ENCODE results near the gene STAT5A. TPM values are rescaled to one million over a fixed set of nuclear protein-coding genes. Genes with fewer than 3 reads are reported as not detected.
A peak's percentile ranks its signal among the peaks of the same experiment; 100 is the strongest.

Gene STAT5A
- total and polyA plus RNA-seq, 9 of the 15 experiments (the other 6 are each of a cell fraction or from before 2014, with no cell fraction given), result 79.9 to 415 (median 196) TPM

DNA sequence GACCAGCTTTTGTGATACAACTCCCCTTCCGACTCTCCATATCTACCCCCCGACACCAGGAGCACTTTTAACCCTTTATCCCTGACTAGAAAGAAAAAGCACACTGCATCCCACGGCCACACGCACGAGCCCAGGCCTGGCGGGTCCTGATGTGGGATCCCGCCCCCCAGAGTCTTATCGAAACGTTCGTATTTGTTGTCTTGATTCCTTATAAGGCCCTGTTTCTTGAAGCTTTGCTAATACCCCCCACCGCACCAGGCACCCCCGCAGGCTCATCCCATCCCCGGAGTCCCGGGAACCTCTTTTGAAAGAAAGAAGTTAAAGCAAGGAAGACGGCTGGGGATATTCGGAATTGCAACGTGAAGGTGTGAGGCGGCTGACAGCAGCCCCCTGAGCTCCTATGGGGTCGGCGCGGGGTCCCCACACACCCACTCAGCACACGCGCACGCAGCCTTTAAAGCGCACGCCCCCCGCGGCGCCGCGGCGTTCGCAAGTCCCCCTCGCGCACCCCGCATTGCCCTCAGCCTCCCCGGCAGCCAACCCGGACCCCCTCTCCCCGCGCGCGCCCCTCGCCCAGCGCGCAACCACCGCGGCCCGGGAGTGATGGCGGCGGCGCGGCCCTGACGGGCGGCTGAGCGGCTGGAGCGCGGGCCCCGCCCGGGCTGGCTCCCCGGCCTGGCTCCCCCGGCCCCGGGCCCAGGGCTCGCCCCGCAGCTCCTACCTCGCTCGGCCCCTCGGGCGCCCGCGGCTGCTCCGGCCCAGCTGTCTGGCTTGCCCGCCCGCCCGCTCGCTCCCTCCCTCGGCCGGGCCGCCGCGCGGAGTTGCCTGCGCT lies 12.6 kb upstream of the STAT5A start (continued):
- TF ChIP-seq, protein P1, sequence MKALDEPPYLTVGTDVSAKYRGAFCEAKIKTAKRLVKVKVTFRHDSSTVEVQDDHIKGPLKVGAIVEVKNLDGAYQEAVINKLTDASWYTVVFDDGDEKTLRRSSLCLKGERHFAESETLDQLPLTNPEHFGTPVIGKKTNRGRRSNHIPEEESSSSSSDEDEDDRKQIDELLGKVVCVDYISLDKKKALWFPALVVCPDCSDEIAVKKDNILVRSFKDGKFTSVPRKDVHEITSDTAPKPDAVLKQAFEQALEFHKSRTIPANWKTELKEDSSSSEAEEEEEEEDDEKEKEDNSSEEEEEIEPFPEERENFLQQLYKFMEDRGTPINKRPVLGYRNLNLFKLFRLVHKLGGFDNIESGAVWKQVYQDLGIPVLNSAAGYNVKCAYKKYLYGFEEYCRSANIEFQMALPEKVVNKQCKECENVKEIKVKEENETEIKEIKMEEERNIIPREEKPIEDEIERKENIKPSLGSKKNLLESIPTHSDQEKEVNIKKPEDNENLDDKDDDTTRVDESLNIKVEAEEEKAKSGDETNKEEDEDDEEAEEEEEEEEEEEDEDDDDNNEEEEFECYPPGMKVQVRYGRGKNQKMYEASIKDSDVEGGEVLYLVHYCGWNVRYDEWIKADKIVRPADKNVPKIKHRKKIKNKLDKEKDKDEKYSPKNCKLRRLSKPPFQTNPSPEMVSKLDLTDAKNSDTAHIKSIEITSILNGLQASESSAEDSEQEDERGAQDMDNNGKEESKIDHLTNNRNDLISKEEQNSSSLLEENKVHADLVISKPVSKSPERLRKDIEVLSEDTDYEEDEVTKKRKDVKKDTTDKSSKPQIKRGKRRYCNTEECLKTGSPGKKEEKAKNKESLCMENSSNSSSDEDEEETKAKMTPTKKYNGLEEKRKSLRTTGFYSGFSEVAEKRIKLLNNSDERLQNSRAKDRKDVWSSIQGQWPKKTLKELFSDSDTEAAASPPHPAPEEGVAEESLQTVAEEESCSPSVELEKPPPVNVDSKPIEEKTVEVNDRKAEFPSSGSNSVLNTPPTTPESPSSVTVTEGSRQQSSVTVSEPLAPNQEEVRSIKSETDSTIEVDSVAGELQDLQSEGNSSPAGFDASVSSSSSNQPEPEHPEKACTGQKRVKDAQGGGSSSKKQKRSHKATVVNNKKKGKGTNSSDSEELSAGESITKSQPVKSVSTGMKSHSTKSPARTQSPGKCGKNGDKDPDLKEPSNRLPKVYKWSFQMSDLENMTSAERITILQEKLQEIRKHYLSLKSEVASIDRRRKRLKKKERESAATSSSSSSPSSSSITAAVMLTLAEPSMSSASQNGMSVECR (CRISPR knock-in tag; IDR thresholded peaks at IDR 0.05), result 0 out of 2 replicates have a peak, but pooled peaks have one; percentile 35
- TF ChIP-seq, protein P2, sequence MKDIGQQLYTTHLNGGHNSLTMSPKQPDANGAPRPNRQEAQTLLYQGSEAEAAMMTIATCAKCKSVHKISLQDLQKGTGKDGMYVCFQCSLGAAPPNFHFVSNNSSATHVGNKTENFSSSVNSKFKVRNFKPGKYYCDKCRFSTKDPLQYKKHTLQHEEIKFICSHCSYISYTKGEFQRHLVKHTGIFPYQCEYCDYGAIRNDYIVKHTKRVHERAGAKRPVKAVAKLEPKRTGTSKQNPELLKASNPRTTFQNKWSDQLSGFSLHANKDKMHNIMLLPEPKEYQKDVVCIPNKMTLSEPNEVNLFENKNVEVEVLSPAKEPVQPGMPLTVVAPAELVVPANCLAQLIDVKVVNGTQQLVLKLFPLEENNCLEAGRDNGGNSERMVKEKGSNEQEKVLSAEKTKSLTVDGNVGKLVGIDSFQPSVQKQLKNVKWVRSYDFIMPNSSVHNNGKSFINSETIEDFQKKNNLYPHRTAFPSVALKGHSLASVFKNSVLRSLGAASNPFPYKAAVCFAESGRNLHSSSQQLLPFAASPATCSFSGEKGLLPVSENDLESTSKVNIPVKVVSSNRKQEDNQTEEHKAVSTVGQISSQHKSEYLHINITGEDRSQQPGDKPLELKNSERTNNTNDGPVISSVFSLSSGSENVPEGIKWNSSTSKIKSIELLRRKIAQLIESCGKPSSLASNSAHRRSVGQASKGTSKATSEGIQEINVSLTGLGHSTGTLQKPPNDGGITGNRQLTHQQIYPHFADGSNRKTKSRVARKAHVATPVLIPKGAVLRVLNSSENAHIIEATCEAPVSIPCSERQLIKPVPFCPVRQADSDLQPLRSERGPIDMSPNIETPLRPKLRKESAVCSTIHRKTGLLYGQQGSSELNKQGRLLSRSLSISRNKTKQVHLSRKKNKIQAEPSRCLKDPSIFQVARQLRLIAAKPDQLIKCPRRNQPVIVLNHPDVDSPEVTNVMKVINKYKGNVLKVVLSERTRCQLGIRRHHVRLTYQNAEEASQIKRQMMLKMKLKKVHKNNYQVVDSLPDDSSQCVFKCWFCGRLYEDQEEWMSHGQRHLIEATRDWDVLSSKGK (CRISPR knock-in tag; IDR thresholded peaks at IDR 0.05), result no peak
- TF ChIP-seq ZBTB7A (IDR thresholded peaks at IDR 0.05; ENCODE audit: borderline replicate concordance, control insufficient read depth, low read depth, low read length) (peak; percentile 89), DPF2 (IDR thresholded peaks at IDR 0.05) (0 out of 2 replicates have a peak, but pooled peaks have one; percentile 61), L3MBTL2 (IDR thresholded peaks at IDR 0.05) (peak; percentile 32; the same call in 1 of the 2 replicates), CHD1 (IDR thresholded peaks at IDR 0.05; ENCODE audit: low read length) (peak; percentile 72), HDAC1 (IDR thresholded peaks at IDR 0.05) (peak in 1 of 2 experiments; percentile 75; a peak in 2 of 4 replicates), ZBED1 (IDR thresholded peaks at IDR 0.05) (peak; percentile 50; the same call in 1 of the 2 replicates), HLTF (IDR thresholded peaks at IDR 0.05) (no peak), RCOR1 (IDR thresholded peaks at IDR 0.05; ENCODE audit: borderline replicate concordance in 1 of 2, low read depth in 2 of 2, low read length in 2 of 2) (peak in 1 of 2 experiments; percentile 32; a peak in 2 of 4 replicates), TBP (optimal IDR thresholded peaks at IDR 0.05; ENCODE audit: low read depth, low read length) (peak; percentile 69), POLR2G (IDR thresholded peaks at IDR 0.05; ENCODE audit: low read depth, low read length) (no peak), CBFA2T3 (IDR thresholded peaks at IDR 0.05) (peak; percentile 77), TOE1 (IDR thresholded peaks at IDR 0.05; ENCODE audit: borderline replicate concordance) (peak; percentile 58; the same call in 1 of the 2 replicates), TOE1 (CRISPR knock-in tag; IDR thresholded peaks at IDR 0.05; ENCODE audit: borderline replicate concordance, low read depth) (no peak)
- TF ChIP-seq, protein P3, sequence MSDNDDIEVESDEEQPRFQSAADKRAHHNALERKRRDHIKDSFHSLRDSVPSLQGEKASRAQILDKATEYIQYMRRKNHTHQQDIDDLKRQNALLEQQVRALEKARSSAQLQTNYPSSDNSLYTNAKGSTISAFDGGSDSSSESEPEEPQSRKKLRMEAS (CRISPR knock-in tag; IDR thresholded peaks at IDR 0.05), result peak; percentile 56
- TF ChIP-seq, protein P4, sequence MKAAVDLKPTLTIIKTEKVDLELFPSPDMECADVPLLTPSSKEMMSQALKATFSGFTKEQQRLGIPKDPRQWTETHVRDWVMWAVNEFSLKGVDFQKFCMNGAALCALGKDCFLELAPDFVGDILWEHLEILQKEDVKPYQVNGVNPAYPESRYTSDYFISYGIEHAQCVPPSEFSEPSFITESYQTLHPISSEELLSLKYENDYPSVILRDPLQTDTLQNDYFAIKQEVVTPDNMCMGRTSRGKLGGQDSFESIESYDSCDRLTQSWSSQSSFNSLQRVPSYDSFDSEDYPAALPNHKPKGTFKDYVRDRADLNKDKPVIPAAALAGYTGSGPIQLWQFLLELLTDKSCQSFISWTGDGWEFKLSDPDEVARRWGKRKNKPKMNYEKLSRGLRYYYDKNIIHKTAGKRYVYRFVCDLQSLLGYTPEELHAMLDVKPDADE (conservative IDR thresholded peaks at IDR 0.05; ENCODE audit: control insufficient read depth, low read depth, low read length), result peak; percentile 44; the same call in 1 of the 2 replicates

Data from K562 (cell line).